GM12878 (cell line): ENCODE data around the gene MNT. TPM values are rescaled to one million over a fixed set of nuclear protein-coding genes. Genes with fewer than 3 reads are reported as not detected.

Experiments
- ATAC-seq: fragments of 200-7000 bp; cut with Tn5 transposase; 3 replicates; pipeline ENCODE4 v1.9.1; 2020; ENCODE audit warnings: mild to moderate bottlenecking, moderate library complexity
- BruUV-seq: library from RNA; stranded (reverse); fragments of 400-500 nt; replicated peaks from 2 replicates; lab custom pipeline; 2021; lab: Mats Ljungman, UMichigan
- CTCF ChIA-PET: fragments of 300-600 bp; sonication (Branson Sonifier 250); formaldehyde crosslinking; extraction: SDS; loops from one replicate; lab custom pipeline; 2021; ENCODE audit warnings: inconsistent platforms; lab: Yijun Ruan, JAX
- POLR2A ChIA-PET: fragments of 350-600 bp; formaldehyde crosslinking; extraction: SDS; loops from one replicate; lab custom pipeline; 2021; ENCODE audit warnings: inconsistent platforms; lab: Charles Lee
- RAD21 ChIA-PET: fragments of 300-600 bp; sonication (Branson Sonifier 250); formaldehyde crosslinking; loops from one replicate; lab custom pipeline; 2023; ENCODE audit warnings: antibody characterized with exemption; ENCODE audit not compliant: unreplicated experiment; lab: Charles Lee
- SMC1A ChIA-PET: fragments of 300-600 bp; sonication (Branson Sonifier 250); formaldehyde crosslinking; loops from one replicate; lab custom pipeline; 2023; ENCODE audit not compliant: unreplicated experiment, uncharacterized antibody; lab: Charles Lee
- DNase-seq: peaks from one replicate; pipeline ENCODE4 v3.0.0-alpha.2; 2011; ENCODE audit warnings: low read depth, low spot score
- FAIRE-seq: peaks from 3 replicates; lab custom pipeline; 2011; peaks lifted over from hg19 to GRCh38; lab: Jason Lieb, UNC
- H2AFZ ChIP-seq: 2 replicates; pipeline ENCODE4 v1.6.0; 2011; ENCODE audit warnings: low read depth, low read length, control low read depth; ENCODE audit not compliant: control insufficient read depth
- H3K27ac ChIP-seq: 2 replicates; pipeline ENCODE4 v1.5.1; 2011; ENCODE audit warnings: control low read depth; ENCODE audit not compliant: control insufficient read depth, insufficient read depth
- H3K27me3 ChIP-seq, 2 experiments: replicated peaks in 1 of 2; 2 replicates each; pipeline versions ENCODE4 v1.6.0 to v1.6.1; 2011; ENCODE audit warnings: low read length in 1 of 2; ENCODE audit not compliant: control insufficient read depth in 2 of 2, insufficient read depth in 2 of 2
- H3K36me3 ChIP-seq, 2 experiments: 2 replicates each; pipeline ENCODE4 v1.5.1; 2011; ENCODE audit warnings: low read length in 1 of 2; ENCODE audit not compliant: control insufficient read depth in 2 of 2, insufficient read depth in 2 of 2
- H3K4me1 ChIP-seq: 2 replicates; pipeline ENCODE4 v1.6.1; 2011; ENCODE audit warnings: mild to moderate bottlenecking, low read length, moderate library complexity, mixed read lengths; ENCODE audit not compliant: control insufficient read depth, insufficient read depth
- H3K4me2 ChIP-seq: 2 replicates; pipeline ENCODE4 v1.6.0; 2011; ENCODE audit warnings: control low read depth; ENCODE audit not compliant: control insufficient read depth, insufficient read depth
- H3K4me3 ChIP-seq: fragments of 200-600 bp; sonication (generic); 2 replicates; pipeline ENCODE4 v1.5.1; 2016
- H3K79me2 ChIP-seq: 2 replicates; pipeline ENCODE4 v1.6.0; 2011; ENCODE audit warnings: low read length; ENCODE audit not compliant: control insufficient read depth, insufficient read depth
- H3K9ac ChIP-seq: 2 replicates; pipeline ENCODE4 v1.8.0; 2011; ENCODE audit warnings: low read length, control low read depth, mixed read lengths; ENCODE audit not compliant: control insufficient read depth, insufficient read depth
- H3K9me3 ChIP-seq: replicated peaks from 3 replicates; pipeline ENCODE4 v1.5.1; 2011; ENCODE audit warnings: mild to moderate bottlenecking, low read length; ENCODE audit not compliant: control insufficient read depth, insufficient read depth
- H4K20me1 ChIP-seq: 2 replicates; pipeline ENCODE4 v1.6.0; 2011; ENCODE audit not compliant: control insufficient read depth, insufficient read depth
- CHD1 ChIP-seq: IDR thresholded peaks from 2 replicates; pipeline ENCODE4 v1.6.1; 2012; ENCODE audit warnings: low read depth, low read length, improper control_type of control experiment
- KDM1A ChIP-seq: fragments of 200-600 bp; sonication (generic); IDR thresholded peaks from 2 replicates; pipeline ENCODE4 v1.6.1; 2016; ENCODE audit warnings: borderline replicate concordance
- MEF2B ChIP-seq: fragments of 450-650 bp; IDR thresholded peaks from 2 replicates; pipeline ENCODE4 v1.6.1; 2018; ENCODE audit warnings: mild to moderate bottlenecking, moderate library complexity; ENCODE audit not compliant: partially characterized antibody, poor library complexity, severe bottlenecking
- MTA3 ChIP-seq: IDR thresholded peaks from 2 replicates; pipeline ENCODE4 v1.6.1; 2012; ENCODE audit warnings: low read length, inconsistent platforms, borderline replicate concordance
- NFYA ChIP-seq: IDR thresholded peaks from 2 replicates; pipeline ENCODE4 v1.6.1; 2011; ENCODE audit warnings: low read depth, mild to moderate bottlenecking, low read length, improper control_type of control experiment, borderline replicate concordance
- RAD21 ChIP-seq: IDR thresholded peaks from 2 replicates; pipeline ENCODE4 v1.6.1; 2011; ENCODE audit warnings: mild to moderate bottlenecking, low read depth, low read length, moderate library complexity; ENCODE audit not compliant: insufficient read depth
- SIN3A ChIP-seq: IDR thresholded peaks from 2 replicates; pipeline ENCODE4 v1.6.1; 2012; ENCODE audit warnings: low read depth, low read length, improper control_type of control experiment
- YY1 ChIP-seq: IDR thresholded peaks from 2 replicates; pipeline ENCODE4 v1.6.1; 2011; ENCODE audit warnings: low read depth, mild to moderate bottlenecking, low read length
- ZNF622 ChIP-seq: fragments of 450-650 bp; IDR thresholded peaks from 2 replicates; pipeline ENCODE4 v1.6.1; 2017; ENCODE audit warnings: mild to moderate bottlenecking, inconsistent platforms
- WGBS: methylation state at CpG from one replicate; pipeline ENCODE4 v1.1.6; 2016; ENCODE audit warnings: low lambda C conversion rate; ENCODE audit not compliant: insufficient replicate concordance, insufficient coverage; ENCODE audit errors: missing lambda C conversion rate; 5-methylcytosine and 5-hydroxymethylcytosine counted together
- in situ Hi-C: fragments of 300-500 bp; cut with MboI; formaldehyde crosslinking; loops from 9 replicates; pipeline ENCODE4 v1.14.3; 2018; ENCODE audit warnings: mixed read lengths
- intact Hi-C: fragments of 100-400 bp; cut with micrococcal nuclease; formaldehyde crosslinking; loops from one replicate; pipeline ENCODE4 v1.14.2; 2022; ENCODE audit not compliant: unreplicated experiment
- polyA plus RNA-seq, 11 experiments: library from polyadenylated mRNA; depleted of rRNA in 4 of 11; unstranded in 6 of 11; stranded (reverse) in 5 of 11; fragments of >200 nt; fragmentation: Nextera tagmentation in 4 of 11; fragmentation: Illumina TruSeq in 1 of 11; extraction: Ambion mirVana in 4 of 11; extraction: Trizol in 1 of 11; gene quantifications; 1 replicate in 1 of 11; 2 replicates in 10 of 11; pipeline versions ENCODE4 v1.2.1 to v1.2.3, GENCODE V29; 2011 to 2016; ENCODE audit warnings: inconsistent platforms in 2 of 11, missing spikeins in 2 of 11, low read depth in 1 of 11
- total RNA-seq, 4 experiments: library from RNA; depleted of rRNA in 3 of 4; stranded (reverse); fragments of >200 nt in 3 of 4; fragmentation: Illumina TruSeq in 1 of 4; extraction: Trizol in 1 of 4; gene quantifications; 2 replicates each; pipeline versions ENCODE4 v1.2.1 to v1.2.3, GENCODE V29; 2013 to 2021
- TF ChIP-seq, protein P1 (sequence below): IDR thresholded peaks from 2 replicates; pipeline ENCODE4 v1.6.1; 2012; ENCODE audit warnings: mild to moderate bottlenecking, low read depth, low read length

MNT gene
- total and polyA plus RNA-seq, 10 of the 15 experiments (the other 5 are each of a cell fraction or from before 2014, with no cell fraction given) = 0.31 to 15.9 (median 3.8) TPM

DNA sequence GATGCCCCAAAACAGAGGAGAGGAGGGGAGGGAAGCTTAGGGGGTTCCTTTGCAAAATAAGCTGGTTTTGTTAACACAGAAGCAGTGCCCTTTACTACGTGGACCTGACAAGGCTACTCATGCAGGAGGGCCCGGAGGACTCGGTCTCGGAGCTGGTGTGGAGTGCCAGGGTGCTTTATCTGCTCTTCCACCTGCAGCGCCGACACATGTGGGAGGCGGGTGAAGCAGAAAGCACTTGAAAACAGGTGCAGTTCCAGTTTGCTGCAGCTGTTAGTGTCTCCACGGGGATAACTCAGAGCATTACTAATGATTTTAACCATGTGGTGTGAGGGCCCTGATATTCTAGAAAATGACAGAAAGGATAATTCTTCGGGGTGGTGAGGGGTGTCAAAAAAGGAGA is 35.0 kb upstream of the MNT start:
- DNase-seq (no peak), ATAC-seq (no peak), FAIRE-seq (no peak)
- Histone ChIP-seq H2AFZ (no peak overlapping the region), H3K4me3 (no peak overlapping the region), H3K79me2 (no peaks in the 10 kb centered on the region), H3K36me3 (peaks cover 12 to 26% of the 10 kb centered on the region in 2 experiments; a peak in 3 of 4 replicates), H3K27ac (no peak overlapping the region), H3K27me3 (no peaks in the 10 kb centered on the region), H3K9me3 (no peaks in the 10 kb centered on the region), H3K4me2 (no peak overlapping the region), H4K20me1 (no peaks in the 10 kb centered on the region), H3K4me1 (no peaks in the 10 kb centered on the region), H3K9ac (no peak overlapping the region)
- in situ Hi-C loops (no loop called here), intact Hi-C loops (no loop called here)
- no peak for TF ChIP-seq NFYA
- TF ChIP-seq ZNF622 = no peak
- no peak for TF ChIP-seq RAD21
- no peak for TF ChIP-seq SIN3A
- TF ChIP-seq, protein P1, sequence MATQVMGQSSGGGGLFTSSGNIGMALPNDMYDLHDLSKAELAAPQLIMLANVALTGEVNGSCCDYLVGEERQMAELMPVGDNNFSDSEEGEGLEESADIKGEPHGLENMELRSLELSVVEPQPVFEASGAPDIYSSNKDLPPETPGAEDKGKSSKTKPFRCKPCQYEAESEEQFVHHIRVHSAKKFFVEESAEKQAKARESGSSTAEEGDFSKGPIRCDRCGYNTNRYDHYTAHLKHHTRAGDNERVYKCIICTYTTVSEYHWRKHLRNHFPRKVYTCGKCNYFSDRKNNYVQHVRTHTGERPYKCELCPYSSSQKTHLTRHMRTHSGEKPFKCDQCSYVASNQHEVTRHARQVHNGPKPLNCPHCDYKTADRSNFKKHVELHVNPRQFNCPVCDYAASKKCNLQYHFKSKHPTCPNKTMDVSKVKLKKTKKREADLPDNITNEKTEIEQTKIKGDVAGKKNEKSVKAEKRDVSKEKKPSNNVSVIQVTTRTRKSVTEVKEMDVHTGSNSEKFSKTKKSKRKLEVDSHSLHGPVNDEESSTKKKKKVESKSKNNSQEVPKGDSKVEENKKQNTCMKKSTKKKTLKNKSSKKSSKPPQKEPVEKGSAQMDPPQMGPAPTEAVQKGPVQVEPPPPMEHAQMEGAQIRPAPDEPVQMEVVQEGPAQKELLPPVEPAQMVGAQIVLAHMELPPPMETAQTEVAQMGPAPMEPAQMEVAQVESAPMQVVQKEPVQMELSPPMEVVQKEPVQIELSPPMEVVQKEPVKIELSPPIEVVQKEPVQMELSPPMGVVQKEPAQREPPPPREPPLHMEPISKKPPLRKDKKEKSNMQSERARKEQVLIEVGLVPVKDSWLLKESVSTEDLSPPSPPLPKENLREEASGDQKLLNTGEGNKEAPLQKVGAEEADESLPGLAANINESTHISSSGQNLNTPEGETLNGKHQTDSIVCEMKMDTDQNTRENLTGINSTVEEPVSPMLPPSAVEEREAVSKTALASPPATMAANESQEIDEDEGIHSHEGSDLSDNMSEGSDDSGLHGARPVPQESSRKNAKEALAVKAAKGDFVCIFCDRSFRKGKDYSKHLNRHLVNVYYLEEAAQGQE = no peak
- no peak for TF ChIP-seq MTA3
- TF ChIP-seq MEF2B = no peak
- no peak for TF ChIP-seq CHD1
- no peak for TF ChIP-seq KDM1A
- no peak for TF ChIP-seq YY1
- BruUV-seq = no TSS peak
- SMC1A ChIA-PET = interaction anchor here (1.4 kb wide), 1 partner anchor 20 kb away, joined by 3 read pairs; no protein-coding TSS in a partner anchor
- RAD21 ChIA-PET = no interaction called here
- POLR2A ChIA-PET = interaction anchor here (0.5 kb wide), 1 partner anchor 1210 kb away, joined by 3 read pairs; no protein-coding TSS in a partner anchor
- 87% methylated on average over 9 of the region's 9 CpGs for WGBS
- CTCF ChIA-PET = interaction anchor here (3.6 kb wide), 1 partner anchor 54 kb away, joined by 17 read pairs; no protein-coding TSS in a partner anchor
